ENCODE data around the gene SURF2.
A peak's percentile ranks its signal among the peaks of the same experiment; 100 is the strongest.
"Not testable (repeated sequence)": the region's sequence is repeated elsewhere in the genome, so short reads cannot be mapped to it uniquely, and the experiment has no call there.

The SURF2 gene

DNA sequence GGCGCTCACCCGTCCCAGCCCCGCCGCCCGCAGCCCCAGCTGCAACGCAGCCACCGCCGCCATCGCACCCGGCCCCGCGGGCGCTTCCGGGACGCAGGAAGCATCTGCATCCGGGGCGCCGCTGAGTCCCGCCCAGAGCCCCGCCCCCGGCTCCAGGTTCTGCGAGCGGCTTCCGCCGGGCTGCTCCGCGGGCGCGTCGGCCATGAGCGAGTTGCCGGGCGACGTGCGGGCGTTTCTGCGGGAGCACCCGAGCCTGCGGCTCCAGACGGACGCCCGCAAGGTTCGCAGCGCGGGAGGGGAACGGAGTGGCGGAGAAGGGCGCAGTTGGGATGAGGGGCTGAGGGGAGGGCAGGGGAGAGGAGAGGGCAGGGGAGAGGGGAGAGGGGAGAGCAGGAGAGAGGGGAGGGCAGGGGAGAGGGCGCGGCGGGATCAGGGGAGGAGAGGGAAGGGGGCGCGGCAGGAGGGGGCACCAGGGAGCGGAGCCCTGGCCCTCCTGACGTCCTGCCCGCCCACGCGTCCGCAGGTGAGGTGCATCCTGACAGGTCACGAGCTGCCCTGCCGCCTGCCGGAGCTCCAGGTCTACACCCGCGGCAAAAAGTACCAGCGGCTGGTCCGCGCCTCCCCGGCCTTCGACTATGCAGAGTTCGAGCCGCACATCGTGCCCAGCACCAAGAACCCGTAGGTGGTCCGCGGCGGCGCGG, at the start of gene SURF2, which contains the start of gene SURF1:
Gene SURF2 (plus strand): TSS at position 160 of the 701 bp plus-strand sequence. CDS start 43 bp downstream, at position 203.
Gene SURF1 (minus strand): TSS at position 97 of the 701 bp plus-strand sequence. CDS start 34 bp downstream, at position 63.
- Mint-ChIP-seq H3K27me3 (no peaks in the 10 kb centered on the region), H3K27ac (peak within 1 kb of the TSS; percentile 95), H3K4me3 (peak within 1 kb of the TSS; percentile 92), H3K36me3 (peaks cover 44% of the 10 kb centered on the region), H3K9me3 (no peaks in the 10 kb centered on the region), H3K4me1 (peaks cover 64% of the 10 kb centered on the region)
- ATAC-seq = peak; percentile 94

DNA sequence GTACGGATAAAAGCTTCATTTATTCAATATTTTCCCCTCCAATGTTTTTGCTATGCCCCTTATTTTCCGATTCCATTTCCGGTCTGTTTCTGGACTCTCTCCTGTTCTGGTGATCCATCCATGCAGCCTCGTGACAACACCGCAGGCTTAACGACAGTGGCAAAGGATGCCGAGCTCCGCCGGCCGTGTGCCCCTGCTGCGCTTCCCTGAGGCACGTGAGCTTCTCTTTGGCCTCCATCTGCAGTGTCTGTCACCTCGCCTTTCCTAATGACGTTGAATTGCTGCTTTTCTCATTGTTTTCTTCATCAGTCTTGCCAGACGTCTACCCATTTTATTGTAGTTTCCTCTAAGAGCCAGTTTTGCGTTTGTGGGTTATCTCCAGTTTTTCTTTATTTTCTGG, 49.0 kb upstream of the SURF2 start:
- no peaks in the 10 kb centered on the region for H3K9me3 Mint-ChIP-seq
- no peaks in the 10 kb centered on the region for H3K36me3 Mint-ChIP-seq
- peaks cover 44% of the 10 kb centered on the region for H3K27me3 Mint-ChIP-seq
- H3K27ac Mint-ChIP-seq = no peak overlapping the region
- no peak for ATAC-seq
- no peak overlapping the region for H3K4me3 Mint-ChIP-seq
- no peaks in the 10 kb centered on the region for H3K4me1 Mint-ChIP-seq

DNA sequence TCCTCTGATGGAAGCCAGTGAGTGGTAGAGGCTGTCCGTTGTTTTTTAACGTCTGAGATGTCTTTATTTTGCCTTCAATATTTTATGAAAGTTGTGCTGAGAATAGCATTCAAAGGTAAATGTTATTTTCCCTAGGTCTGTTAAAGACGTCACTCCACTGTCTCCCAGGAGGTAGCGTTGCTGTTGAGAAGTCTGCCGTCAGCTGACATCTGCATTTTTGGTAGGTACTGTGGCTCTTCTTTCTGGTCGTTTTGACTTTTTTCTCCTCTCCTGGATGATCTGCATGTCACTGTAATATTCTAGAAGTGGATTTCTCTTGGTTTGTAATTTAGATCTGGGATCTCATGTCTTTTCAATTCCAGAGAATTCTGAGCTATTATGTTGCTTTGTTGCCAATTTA, 46.7 kb upstream of the SURF2 start:
- peaks cover 44% of the 10 kb centered on the region for H3K27me3 Mint-ChIP-seq
- H3K4me1 Mint-ChIP-seq = no peaks in the 10 kb centered on the region
- ATAC-seq = no peak
- no peaks in the 10 kb centered on the region for H3K36me3 Mint-ChIP-seq
- H3K9me3 Mint-ChIP-seq = no peaks in the 10 kb centered on the region
- no peak overlapping the region for H3K27ac Mint-ChIP-seq
- no peak overlapping the region for H3K4me3 Mint-ChIP-seq

DNA sequence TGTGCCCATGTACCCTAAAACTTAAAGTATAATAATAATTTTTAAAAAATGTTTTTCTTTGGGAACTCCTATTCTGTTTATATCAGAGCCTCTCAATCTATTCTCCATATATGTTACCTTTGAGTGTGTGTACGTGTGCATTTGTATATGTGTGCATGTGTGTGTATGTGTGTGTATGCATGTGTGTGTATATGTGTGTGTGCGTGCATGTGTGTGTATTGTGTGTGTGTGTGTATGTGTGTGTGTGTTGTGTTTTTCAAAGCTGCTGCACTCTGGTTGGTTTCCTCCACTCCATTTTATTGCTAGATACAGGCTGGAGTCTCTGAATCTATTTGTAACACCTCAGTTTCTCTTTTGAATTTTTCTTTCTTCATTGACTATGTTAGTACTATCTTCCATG, 40.4 kb upstream of the SURF2 start:
- Mint-ChIP-seq H3K27me3 (peaks cover 22% of the 10 kb centered on the region), H3K36me3 (no peaks in the 10 kb centered on the region), H3K9me3 (no peaks in the 10 kb centered on the region), H3K4me1 (no peaks in the 10 kb centered on the region), H3K4me3 (no peak overlapping the region), H3K27ac (no peak overlapping the region)
- ATAC-seq = no peak

DNA sequence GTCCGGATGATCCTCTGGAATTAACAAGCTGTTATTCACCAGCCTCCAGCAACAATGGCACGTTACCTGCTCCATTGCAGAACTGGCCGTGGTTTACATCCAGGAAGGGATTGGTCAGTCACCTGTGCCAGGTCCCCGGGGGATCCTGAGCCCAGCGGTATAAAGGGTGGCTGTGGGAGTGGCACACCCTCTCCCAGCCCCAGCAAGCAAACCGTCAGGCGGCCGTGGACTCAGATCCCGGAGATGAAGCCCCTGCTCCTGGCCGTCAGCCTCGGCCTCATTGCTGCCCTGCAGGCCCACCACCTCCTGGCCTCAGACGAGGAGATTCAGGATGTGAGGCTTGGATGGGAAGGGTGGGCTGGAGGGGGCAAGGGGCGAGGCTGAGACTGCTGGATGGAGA, 38.8 kb upstream of the SURF2 start:
- not testable (repeated sequence) for ATAC-seq, H3K27ac Mint-ChIP-seq, H3K9me3 Mint-ChIP-seq, H3K4me1 Mint-ChIP-seq, H3K36me3 Mint-ChIP-seq, H3K4me3 Mint-ChIP-seq
- peaks cover 34% of the 10 kb centered on the region for H3K27me3 Mint-ChIP-seq

DNA sequence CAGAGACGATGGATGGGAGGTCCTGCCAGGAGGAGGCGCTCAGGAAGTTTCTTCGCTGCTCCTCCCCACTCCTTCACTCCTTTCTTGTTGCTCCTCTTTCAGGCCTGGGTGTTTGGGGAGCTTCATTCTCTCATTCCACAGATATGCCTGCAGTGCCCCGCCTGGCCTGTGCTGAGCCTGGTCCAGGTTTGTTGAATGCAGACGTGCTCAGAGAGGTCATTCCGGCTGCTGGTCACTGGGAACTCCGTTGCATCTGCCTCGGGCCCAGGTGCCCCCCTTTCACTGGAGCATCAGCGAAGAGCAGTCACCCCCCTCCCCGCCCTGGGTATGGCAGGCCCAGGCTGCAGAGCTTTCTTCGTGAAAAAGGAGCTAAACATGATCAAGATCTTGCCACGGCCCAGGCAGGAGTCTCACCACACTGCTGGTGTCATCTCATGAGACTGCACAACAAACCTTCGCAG, 35.9 kb upstream of the SURF2 start:
- ATAC-seq = no peak
- no peak overlapping the region for H3K27ac Mint-ChIP-seq
- no peaks in the 10 kb centered on the region for H3K4me1 Mint-ChIP-seq
- H3K27me3 Mint-ChIP-seq = peaks cover 42% of the 10 kb centered on the region
- no peak overlapping the region for H3K4me3 Mint-ChIP-seq
- peaks cover 4% of the 10 kb centered on the region for H3K9me3 Mint-ChIP-seq
- H3K36me3 Mint-ChIP-seq = no peaks in the 10 kb centered on the region

DNA sequence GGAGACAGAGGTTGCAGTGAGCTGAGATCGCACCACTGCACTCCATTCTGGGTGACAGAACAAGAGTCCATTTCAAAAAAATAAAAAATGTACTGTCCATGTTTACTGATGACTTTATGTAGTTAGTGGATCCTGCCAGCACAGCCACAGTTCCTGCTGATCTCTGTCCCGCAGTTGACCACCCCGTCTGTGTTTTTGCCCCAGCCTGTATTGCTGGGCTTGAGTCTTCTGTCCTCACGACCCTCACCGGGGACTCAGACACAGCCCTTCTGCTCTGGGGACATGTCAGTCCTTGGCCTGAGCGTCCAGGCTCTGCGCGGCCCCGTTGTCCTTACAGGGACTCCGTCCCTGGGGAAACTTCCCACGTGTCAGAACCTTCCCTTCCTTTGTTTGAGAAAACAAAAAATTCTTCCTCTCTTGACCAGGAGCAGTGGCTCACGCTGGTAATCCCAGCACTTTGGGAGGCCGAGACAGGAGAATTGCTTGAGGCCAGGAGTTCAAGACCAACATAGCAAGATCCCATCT, 34.9 kb upstream of the SURF2 start:
- Mint-ChIP-seq H3K4me1 (no peaks in the 10 kb centered on the region), H3K4me3 (no peak overlapping the region), H3K36me3 (no peaks in the 10 kb centered on the region), H3K9me3 (peaks cover 4% of the 10 kb centered on the region), H3K27ac (no peak overlapping the region), H3K27me3 (peaks cover 42% of the 10 kb centered on the region)
- ATAC-seq = no peak

DNA sequence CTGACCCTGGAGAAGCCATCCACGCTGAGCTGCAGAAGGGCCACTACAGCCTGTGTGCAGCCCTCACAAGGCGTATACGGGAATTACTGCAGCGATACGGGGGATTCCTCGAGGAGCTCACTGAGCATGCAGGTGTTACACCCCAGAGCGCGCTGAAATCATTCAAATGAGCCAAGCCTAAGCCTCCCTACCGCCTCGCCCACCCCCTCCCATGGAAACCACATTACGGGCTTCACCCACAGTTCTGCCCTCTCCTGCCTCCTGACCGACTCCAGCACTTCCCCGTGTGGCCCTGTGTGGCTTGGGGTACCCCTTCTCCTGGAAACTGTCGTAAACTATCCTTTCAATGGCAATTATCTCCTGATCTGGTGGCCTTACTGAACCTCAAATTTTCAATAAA, 33.6 kb upstream of the SURF2 start:
- Mint-ChIP-seq H3K27me3 (peaks cover 32% of the 10 kb centered on the region), H3K9me3 (peaks cover 4% of the 10 kb centered on the region), H3K4me3 (no peak overlapping the region)

DNA sequence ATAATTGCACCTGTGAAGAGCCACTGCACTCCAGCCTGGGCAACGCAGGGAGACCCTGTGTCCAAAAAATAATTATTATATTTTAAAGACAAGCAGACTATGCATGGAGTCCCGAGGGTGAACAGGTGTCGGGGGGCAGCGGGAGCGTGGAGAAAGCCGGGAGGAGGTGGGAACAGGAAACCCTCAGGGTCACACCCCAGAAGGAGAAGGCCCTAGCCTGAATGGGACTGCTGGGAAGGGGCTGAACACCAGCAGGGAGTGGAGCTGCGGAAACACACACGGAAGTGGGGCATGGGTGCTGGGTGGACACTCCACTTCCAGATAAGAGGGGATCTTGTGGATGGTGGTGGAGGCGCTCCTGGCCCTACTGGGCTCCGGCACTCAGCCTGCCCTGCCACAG, 33.1 kb upstream of the SURF2 start:
- ATAC-seq = no peak
- no peak overlapping the region for H3K27ac Mint-ChIP-seq
- peaks cover 4% of the 10 kb centered on the region for H3K9me3 Mint-ChIP-seq
- H3K4me3 Mint-ChIP-seq = no peak overlapping the region
- peaks cover 27% of the 10 kb centered on the region for H3K27me3 Mint-ChIP-seq
- no peaks in the 10 kb centered on the region for H3K4me1 Mint-ChIP-seq
- H3K36me3 Mint-ChIP-seq = no peaks in the 10 kb centered on the region

More for the DNA sequence above, 33.6 kb upstream of the SURF2 start:
- no peak for ATAC-seq
- Mint-ChIP-seq H3K27ac (no peak overlapping the region), H3K4me1 (no peaks in the 10 kb centered on the region), H3K36me3 (no peaks in the 10 kb centered on the region)

DNA sequence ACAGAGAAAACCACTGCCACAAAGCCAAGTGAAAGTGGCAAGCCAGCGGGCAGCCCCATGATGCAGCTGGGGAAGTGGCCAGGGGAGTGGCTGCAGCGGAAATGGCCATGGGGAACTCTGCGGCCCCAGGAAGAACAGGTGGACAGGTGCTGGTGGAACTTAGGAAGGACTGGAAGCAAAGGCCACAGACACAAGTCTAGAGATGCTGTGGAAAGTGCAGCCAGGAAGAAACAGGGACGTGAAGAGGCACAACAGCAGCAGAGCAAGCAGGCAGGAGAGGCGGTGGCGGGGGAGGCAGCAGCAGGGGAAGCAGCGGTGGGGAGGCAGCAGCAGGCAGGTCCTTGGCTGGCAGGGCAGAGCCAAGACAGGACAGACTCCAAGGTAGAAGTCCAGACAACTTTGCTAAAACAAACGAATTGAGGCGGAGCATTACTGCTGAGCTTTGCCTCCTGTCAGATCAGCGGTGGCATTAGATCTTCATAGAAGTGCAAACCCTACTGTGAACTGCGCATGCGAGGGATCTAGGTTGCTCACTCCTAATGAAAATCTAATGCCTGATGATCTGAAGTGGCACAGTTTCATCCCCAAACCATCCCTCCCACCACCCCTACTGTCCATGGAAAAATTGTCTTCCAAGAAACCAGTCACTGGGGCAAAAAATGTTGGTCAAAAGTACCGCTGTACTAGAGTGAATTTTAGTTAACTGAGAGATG, 32.2 kb upstream of the SURF2 start:
- Mint-ChIP-seq H3K4me3 (no peak overlapping the region), H3K9me3 (peaks cover 4% of the 10 kb centered on the region), H3K27me3 (peaks cover 24% of the 10 kb centered on the region), H3K4me1 (peaks cover 8% of the 10 kb centered on the region), H3K27ac (no peak overlapping the region), H3K36me3 (peaks cover 8% of the 10 kb centered on the region)
- ATAC-seq = no peak

DNA sequence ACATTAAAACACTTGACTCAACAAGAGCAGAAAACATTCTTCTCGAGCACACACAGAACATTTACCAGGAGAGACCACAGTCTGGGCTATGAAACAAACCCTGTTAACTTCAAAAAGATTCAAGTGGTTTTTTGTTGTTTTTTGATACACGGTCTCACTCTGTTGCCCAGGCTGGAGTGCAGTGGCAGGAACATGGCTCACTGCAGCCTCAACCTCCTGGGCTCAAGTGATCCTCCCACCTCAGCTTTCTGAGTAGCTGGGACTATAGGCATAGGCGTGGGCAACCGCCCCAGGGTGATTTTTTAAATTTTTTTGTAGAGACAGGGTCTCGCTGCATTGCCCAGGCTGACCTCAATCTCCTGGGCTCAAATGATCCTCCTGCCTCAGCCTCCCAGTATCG, 29.3 kb upstream of the SURF2 start:
- H3K27me3 Mint-ChIP-seq, H3K4me3 Mint-ChIP-seq, H3K27ac Mint-ChIP-seq, H3K9me3 Mint-ChIP-seq, ATAC-seq: not testable (repeated sequence)
- peaks cover 31% of the 10 kb centered on the region for H3K36me3 Mint-ChIP-seq
- peaks cover 31% of the 10 kb centered on the region for H3K4me1 Mint-ChIP-seq

DNA sequence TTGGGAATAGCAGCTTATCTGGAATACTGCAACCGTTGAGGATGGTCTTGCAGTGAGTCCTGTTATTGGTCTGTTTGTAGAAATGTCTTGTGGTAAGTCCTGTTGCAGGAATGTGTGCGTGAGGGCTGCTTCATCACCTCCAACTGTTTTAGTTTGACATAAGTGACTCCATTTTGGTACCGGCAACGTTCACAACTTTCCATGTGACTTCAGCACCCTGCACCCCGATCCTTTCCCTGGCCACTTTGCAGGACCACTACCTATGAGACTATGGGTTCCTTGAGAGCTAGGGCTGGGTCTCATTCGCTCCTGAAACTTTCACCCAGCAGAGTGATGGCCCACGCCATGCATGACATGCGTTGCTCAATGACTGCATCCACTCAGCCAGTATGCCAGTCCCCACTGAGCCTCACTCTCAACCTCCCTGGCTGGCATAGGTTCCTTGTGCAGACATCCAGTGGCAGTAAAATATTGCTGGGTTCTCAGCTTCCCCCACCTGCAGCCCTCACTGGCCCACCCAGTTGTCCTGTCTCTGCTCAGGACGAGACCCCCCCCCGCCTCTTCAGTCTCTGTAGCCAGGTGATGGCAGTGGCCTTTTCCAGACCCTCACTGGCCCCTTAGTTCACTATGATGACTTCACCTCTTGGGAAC, 28.4 kb upstream of the SURF2 start:
- no peak for ATAC-seq
- H3K9me3 Mint-ChIP-seq = peaks cover 4% of the 10 kb centered on the region
- H3K27ac Mint-ChIP-seq = no peak overlapping the region
- H3K27me3 Mint-ChIP-seq = peaks cover 3% of the 10 kb centered on the region
- peaks cover 39% of the 10 kb centered on the region for H3K4me1 Mint-ChIP-seq
- H3K4me3 Mint-ChIP-seq = no peak overlapping the region
- H3K36me3 Mint-ChIP-seq = peaks cover 40% of the 10 kb centered on the region

DNA sequence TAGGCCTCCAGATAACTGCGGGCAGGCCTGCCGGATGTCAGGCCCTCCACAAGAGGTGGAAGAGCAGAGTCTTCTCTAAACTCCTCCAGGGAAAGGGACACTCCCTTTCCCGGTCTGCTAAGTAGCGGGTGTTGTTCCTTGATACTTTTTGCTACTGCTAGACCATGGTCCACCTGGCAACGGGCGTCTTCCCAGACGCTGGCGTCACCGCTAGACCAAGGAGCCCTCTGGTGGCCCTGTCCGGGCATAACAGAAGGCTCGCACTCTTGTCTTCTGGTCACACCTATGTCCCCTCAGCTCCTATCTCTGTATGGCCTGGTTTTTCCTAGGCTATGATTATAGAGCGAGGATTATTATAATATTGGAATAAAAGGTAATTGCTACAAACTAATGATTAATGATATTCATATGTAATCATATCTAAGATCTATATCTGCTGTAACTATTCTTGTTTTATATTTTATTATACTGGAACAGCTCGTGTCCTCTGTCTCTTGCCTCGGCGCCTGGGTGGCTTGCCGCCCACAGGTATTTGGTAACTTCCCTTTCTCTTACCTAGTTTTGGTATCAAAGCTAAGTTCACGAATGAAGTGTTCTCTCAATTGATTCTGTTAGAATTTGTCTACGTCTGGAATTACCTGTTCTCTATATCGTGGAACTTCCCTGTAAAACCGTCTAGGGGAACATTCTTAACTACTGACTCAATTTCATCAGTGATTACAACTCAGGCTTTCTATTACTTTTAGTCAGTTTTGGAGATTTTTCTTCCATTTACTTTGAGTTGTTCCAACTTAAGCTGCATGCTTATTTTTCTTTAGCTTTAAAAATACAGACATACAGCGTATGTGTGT, 26.8 kb upstream of the SURF2 start:
- H3K9me3 Mint-ChIP-seq, H3K27me3 Mint-ChIP-seq, H3K27ac Mint-ChIP-seq, ATAC-seq, H3K4me3 Mint-ChIP-seq: not testable (repeated sequence)
- H3K36me3 Mint-ChIP-seq = peaks cover 54% of the 10 kb centered on the region
- H3K4me1 Mint-ChIP-seq = peaks cover 48% of the 10 kb centered on the region

DNA sequence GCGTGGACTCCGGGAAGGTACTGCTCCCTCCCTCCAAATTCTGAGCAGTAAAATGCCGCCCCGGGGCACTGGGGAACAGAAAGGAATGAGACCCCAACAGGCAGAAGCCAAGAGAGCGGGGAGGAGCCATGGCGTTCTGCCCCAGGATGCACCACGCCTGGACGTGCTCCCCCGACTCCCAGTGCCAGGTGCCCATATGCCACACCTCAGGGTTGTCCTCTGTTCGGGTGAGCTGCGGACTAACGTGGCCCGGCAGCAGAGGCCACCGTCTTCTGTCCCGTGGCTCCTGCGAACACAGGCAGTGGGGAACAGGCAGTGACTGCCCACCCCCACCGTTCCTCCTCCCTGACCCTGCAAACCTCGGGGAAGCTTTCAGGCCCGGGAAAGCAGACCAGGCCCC, 25.1 kb upstream of the SURF2 start:
- H3K4me3 Mint-ChIP-seq = no peak overlapping the region
- no peaks in the 10 kb centered on the region for H3K9me3 Mint-ChIP-seq
- H3K27ac Mint-ChIP-seq = no peak overlapping the region
- peaks cover 65% of the 10 kb centered on the region for H3K36me3 Mint-ChIP-seq
- peaks cover 63% of the 10 kb centered on the region for H3K4me1 Mint-ChIP-seq
- H3K27me3 Mint-ChIP-seq = no peaks in the 10 kb centered on the region
- ATAC-seq = no peak

Data from stimulated activated memory B cell treated with anti-CD40 and anti-IgM and Interleukin-4, amounts not matched to agents 10 μg/mL and 1 μg/mL and 100 μg/mL, for 72 hours (primary cell).